ENCODE results near the gene RAB39B. TPM values are rescaled to one million over a fixed set of nuclear protein-coding genes. Genes with fewer than 3 reads are reported as not detected.
A peak's percentile ranks its signal among the peaks of the same experiment; 100 is the strongest.

The RAB39B gene
- total and polyA plus RNA-seq, 10 of the 15 experiments (the other 5 are each of a cell fraction or from before 2014, with no cell fraction given): 1.6 to 8.6 (median 6.7) TPM

- Histone ChIP-seq H3K4me1 (ENCODE audit: control insufficient read depth, insufficient read depth, low read length) (no peaks in the 10 kb centered on the region), H2AFZ (ENCODE audit: control insufficient read depth, low read depth, low read length) (no peak overlapping the region), H3K4me2 (ENCODE audit: control insufficient read depth, insufficient read depth) (no peak overlapping the region), H3K36me3 (ENCODE audit: control insufficient read depth in 2 of 2, insufficient read depth in 2 of 2, low read length in 1 of 2) (no peaks in the 10 kb centered on the region; a peak in 2 of 4 replicates), H3K27me3 (replicated peaks in 1 of 2; ENCODE audit: control insufficient read depth in 2 of 2, insufficient read depth in 2 of 2, low read length in 1 of 2) (no peaks in the 10 kb centered on the region), H3K4me3 (no peak overlapping the region), H3K27ac (ENCODE audit: control insufficient read depth, insufficient read depth) (no peak overlapping the region), H3K9me3 (replicated peaks; ENCODE audit: control insufficient read depth, insufficient read depth, low read length) (no peaks in the 10 kb centered on the region), H4K20me1 (ENCODE audit: control insufficient read depth, insufficient read depth) (no peaks in the 10 kb centered on the region), H3K79me2 (ENCODE audit: control insufficient read depth, insufficient read depth, low read length) (no peaks in the 10 kb centered on the region), H3K9ac (ENCODE audit: control insufficient read depth, insufficient read depth, low read length) (no peak overlapping the region)
- RAD21 ChIA-PET (ENCODE audit: unreplicated experiment): interaction anchor here (1.3 to 3.0 kb wide), 3 partner anchors 11 to 26 kb away, joined by 3 to 16 read pairs (median 6); partner anchors contain the start of gene VBP1
- POLR2A ChIA-PET: interaction anchor here (0.5 kb wide), 1 partner anchor 28 kb away, joined by 3 read pairs; no protein-coding TSS in a partner anchor
- CTCF ChIA-PET: interaction anchor here (1.0 to 1.4 kb wide), 2 partner anchors 25 to 147 kb away, joined by 3 read pairs; no protein-coding TSS in a partner anchor
- TF ChIP-seq SMAD1 (IDR thresholded peaks at IDR 0.05; ENCODE audit: low read depth, partially characterized antibody) (no peak), SPI1 (IDR thresholded peaks at IDR 0.05; ENCODE audit: borderline replicate concordance, insufficient read depth, low read depth, low read length) (peak; percentile 61; the same call in 1 of the 2 replicates), PKNOX1 (IDR thresholded peaks at IDR 0.05) (no peak), NKRF (conservative IDR thresholded peaks at IDR 0.05) (no peak), ATF7 (IDR thresholded peaks at IDR 0.05; ENCODE audit: low read depth) (peak; percentile 48; the same call in 1 of the 2 replicates)
- intact Hi-C loops (cut with micrococcal nuclease; ENCODE audit: unreplicated experiment) (no loop called here), in situ Hi-C loops (cut with MboI) (no loop called here)
- WGBS (ENCODE audit: insufficient coverage, insufficient replicate concordance, low lambda C conversion rate, missing lambda C conversion rate): 68% methylated on average over 5 of the region's 5 CpGs
- no peak for FAIRE-seq
- SMC1A ChIA-PET (ENCODE audit: uncharacterized antibody, unreplicated experiment): interaction anchor here (0.9 to 2.6 kb wide), 4 partner anchors 11 to 91 kb away, joined by 3 to 7 read pairs (median 6); no protein-coding TSS in a partner anchor
- ATAC-seq: peak; percentile 75
- no TSS peak for BruUV-seq (replicated peaks)
- no peak for DNase-seq (ENCODE audit: low read depth, low spot score)
Observed at GRCh38 chrX:155242300-155242699, 22.0 kb downstream of the RAB39B start.

Data from GM12878 (cell line).